ENCODE data around the gene PSMA5.

The PSMA5 gene

GRCh38 chr1:109468061-109468460, 41.8 kb upstream of the PSMA5 start:
- no peak for DNase-seq (ENCODE audit: low read depth)
- H3K4me3 ChIP-seq (ENCODE audit: low read depth, low read length) = no peak overlapping the region
- no peak for TF ChIP-seq CTCF (conservative IDR thresholded peaks at IDR 0.05; ENCODE audit: low read depth, low read length)

- H3K4me3 ChIP-seq (ENCODE audit: low read depth, low read length) = no peak overlapping the region
- no peak for TF ChIP-seq CTCF (conservative IDR thresholded peaks at IDR 0.05; ENCODE audit: low read depth, low read length)
- no peak for DNase-seq (ENCODE audit: low read depth)
These were observed 41.1 kb upstream of the PSMA5 start for GRCh38 chr1:109467301-109467777.

- H3K4me3 ChIP-seq (ENCODE audit: low read depth, low read length) = peak within 1 kb of the TSS; percentile 53
- peak; percentile 5 for DNase-seq (ENCODE audit: low read depth)
- no peak for TF ChIP-seq CTCF (conservative IDR thresholded peaks at IDR 0.05; ENCODE audit: low read depth, low read length)
These were observed 40.4 kb upstream of the PSMA5 start, which contains the start of gene SYPL2 for GRCh38 chr1:109466452-109467300. Gene SYPL2, plus strand, starts transcription at chr1:109466546. Its CDS starts 298 bp downstream, at chr1:109466844.

- H3K4me3 ChIP-seq (ENCODE audit: low read depth, low read length) = peak overlapping the region; percentile 53
- TF ChIP-seq CTCF (conservative IDR thresholded peaks at IDR 0.05; ENCODE audit: low read depth, low read length) = no peak
- DNase-seq (ENCODE audit: low read depth) = no peak
These were observed 39.8 kb upstream of the PSMA5 start for GRCh38 chr1:109466125-109466451.

GRCh38 chr1:109457819-109458218, 31.6 kb upstream of the PSMA5 start:
- no peak for DNase-seq (ENCODE audit: low read depth)
- no peak for TF ChIP-seq CTCF (conservative IDR thresholded peaks at IDR 0.05; ENCODE audit: low read depth, low read length)

GRCh38 chr1:109454497-109455133, 28.4 kb upstream of the PSMA5 start:
- no peak for TF ChIP-seq CTCF (conservative IDR thresholded peaks at IDR 0.05; ENCODE audit: low read depth, low read length)
- no peak for DNase-seq (ENCODE audit: low read depth)
- H3K4me3 ChIP-seq (ENCODE audit: low read depth, low read length) = no peak overlapping the region

More at GRCh38 chr1:109457819-109458218, 31.6 kb upstream of the PSMA5 start:
- no peak overlapping the region for H3K4me3 ChIP-seq (ENCODE audit: low read depth, low read length)

All from choroid plexus epithelial cell (primary cell).